GM21423 (cell line): ENCODE results near the gene PIGX.

Experiments used
- ATAC-seq: cut with Tn5 transposase; IDR thresholded peaks from one replicate; pipeline ENCODE4 v1.9.1; 2021; ENCODE audit warnings: mild to moderate bottlenecking, moderate library complexity; ENCODE audit not compliant: unreplicated experiment

The PIGX gene

GRCh38 chr3:196711838-196712513 is at the start of gene PIGX, which contains the start of gene CEP19:
Gene PIGX, plus strand, starts transcription at chr3:196712377.
Gene CEP19, minus strand, starts transcription at chr3:196712250. Its CDS starts 3,593 bp downstream, at chr3:196708657.
- peak; percentile 75 for ATAC-seq

GRCh38 chr3:196662711-196663571 is 49.2 kb upstream of the PIGX start:
- no peak for ATAC-seq

GRCh38 chr3:196666001-196666867 is 45.9 kb upstream of the PIGX start:
- ATAC-seq: no peak

- no peak for ATAC-seq
These were observed 44.9 kb upstream of the PIGX start for GRCh38 chr3:196667056-196667825.

GRCh38 chr3:196670339-196670738 is 41.8 kb upstream of the PIGX start:
- ATAC-seq: no peak

DNA sequence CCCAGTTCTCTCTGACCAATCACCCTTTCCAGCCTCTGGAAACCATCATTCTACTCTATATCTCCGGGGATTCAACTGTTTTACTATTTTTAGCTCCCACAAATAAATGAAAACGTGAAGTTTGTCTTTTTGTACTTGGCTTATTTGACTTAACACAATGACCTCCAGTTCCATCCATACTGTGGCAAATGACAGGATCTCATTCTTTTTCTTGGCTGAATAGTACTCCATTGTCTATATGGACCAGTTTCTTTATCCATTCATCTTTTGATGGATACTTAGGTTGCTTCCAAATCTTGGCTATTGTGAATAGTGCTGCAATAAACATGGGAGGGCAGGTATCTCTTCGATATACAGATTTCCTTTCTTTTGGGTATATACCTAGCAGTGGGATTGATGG is 38.5 kb upstream of the PIGX start:
- ATAC-seq: no peak

GRCh38 chr3:196677353-196677752 is 34.8 kb upstream of the PIGX start:
- ATAC-seq: no peak

GRCh38 chr3:196677931-196678330 is 34.2 kb upstream of the PIGX start:
- no peak for ATAC-seq

- peak; percentile 90 for ATAC-seq
These were observed 27.4 kb upstream of the PIGX start for GRCh38 chr3:196684548-196685407.

- no peak for ATAC-seq
These were observed 25.7 kb upstream of the PIGX start for GRCh38 chr3:196686436-196686835.

DNA sequence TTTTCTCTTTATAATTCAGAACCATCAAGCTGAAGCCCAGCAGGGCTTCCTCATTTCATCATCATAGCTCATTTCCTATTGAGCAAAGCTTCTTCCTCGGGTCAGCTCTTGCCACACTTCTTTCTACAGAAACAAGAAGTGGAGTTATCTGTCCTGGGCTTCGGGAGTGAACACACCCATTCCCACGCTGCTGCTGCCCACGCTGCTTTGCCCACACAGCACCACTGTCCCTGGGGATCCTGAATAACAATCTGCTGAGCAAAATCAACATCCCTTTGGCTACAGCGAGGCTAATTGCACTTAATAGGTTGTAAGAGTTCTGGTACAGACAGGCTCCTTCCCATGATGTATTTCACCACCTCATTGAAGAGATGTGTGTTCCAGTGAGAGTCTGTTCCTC is 23.8 kb upstream of the PIGX start:
- no peak for ATAC-seq

- no peak for ATAC-seq
These were observed 22.1 kb upstream of the PIGX start for GRCh38 chr3:196689941-196690660.

DNA sequence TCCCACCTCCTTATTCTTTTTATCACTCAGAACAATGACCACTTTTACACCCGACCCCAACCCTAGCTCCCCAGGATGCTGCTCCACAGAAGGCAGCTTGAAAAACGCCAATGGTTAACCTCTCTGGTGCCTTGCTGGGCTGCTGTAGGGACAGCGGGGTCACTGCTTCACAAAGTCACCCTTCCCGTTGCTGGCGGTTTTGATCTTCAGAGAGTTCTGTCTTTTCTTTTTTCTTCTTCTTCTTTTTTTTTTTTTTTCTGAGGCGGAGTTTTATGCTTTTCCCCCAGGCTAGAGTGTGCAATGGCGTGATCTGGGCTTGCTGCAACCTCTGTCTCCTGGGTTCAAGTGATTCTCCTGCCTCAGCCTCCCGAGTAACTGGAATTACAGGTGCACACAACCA is 20.8 kb upstream of the PIGX start:
- ATAC-seq: no peak

DNA sequence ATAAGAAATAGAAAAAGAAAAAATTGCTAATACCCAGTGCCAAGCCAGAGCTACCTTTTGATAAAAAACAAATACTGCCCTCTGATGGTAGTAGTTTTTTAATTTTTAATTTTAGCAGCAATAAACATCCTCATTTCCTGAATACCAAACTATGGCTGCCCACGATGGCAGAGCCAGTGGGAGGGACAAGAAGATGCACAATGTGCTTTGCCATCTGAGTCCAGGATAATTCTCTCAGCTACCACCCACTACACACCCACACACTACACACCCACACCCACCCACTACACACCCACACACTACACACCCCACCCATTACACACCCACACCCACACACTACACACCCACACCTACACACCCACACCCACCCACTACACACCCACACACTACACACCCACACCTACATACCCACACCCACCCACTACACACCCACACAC is 18.0 kb upstream of the PIGX start:
- ATAC-seq: no peak

GRCh38 chr3:196694941-196695848 is 17.0 kb upstream of the PIGX start:
- ATAC-seq: no peak

DNA sequence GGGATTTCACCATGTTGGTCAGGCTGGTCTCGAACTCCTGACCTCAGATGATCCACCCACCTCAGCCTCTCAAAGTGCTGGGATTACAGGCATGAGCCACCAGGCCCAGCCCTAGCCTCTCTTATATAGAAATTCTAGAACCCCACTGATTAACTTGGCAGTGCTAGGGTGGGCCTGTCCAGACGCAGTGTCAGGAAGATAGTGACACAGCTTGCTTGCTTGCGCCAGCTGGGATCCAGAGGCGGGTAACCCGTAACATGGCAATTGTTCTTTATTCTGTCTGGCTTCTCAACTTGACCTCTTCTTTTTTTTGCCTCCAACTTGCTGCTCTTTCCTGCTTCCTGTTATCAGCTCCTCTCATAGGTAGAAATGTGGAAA is 16.3 kb upstream of the PIGX start:
- no peak for ATAC-seq

GRCh38 chr3:196697270-196697669 is 14.9 kb upstream of the PIGX start:
- no peak for ATAC-seq

DNA sequence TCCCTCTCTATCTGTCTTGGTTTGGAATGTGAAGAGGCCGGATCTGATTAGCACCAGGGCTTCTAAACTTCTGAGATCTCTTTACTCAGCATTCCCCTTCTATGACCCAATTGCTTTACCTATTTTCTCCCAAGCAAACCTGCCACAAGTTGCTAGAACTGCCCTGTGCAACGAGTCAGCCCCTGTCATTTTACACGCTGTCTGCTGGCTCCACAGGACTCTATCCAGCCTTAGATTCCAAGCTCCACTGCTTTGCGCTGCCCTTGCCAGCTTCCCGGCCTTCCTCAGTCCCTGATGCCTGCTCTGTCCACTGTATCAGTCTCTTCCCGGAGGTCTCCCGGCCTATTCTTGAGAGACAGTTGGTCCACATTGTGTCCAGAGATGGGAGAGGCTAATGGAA is 12.4 kb upstream of the PIGX start:
- no peak for ATAC-seq
